HL-60 (cell line): Measurements from ENCODE around the gene RAD9B.

Experiments
- CTCF ChIP-seq: IDR thresholded peaks from one replicate; pipeline ENCODE4 v1.5.1; 2011; ENCODE audit warnings: low read length, control low read depth, inconsistent platforms; ENCODE audit not compliant: insufficient read depth
- GABPA ChIP-seq: IDR thresholded peaks from 2 replicates; pipeline ENCODE4 v1.6.1; 2012; ENCODE audit warnings: low read depth
- POLR2AphosphoS5 ChIP-seq: IDR thresholded peaks from 2 replicates; pipeline ENCODE4 v1.6.1; 2012; ENCODE audit warnings: low read depth
- REST ChIP-seq: IDR thresholded peaks from 2 replicates; pipeline ENCODE4 v1.6.1; 2012; ENCODE audit warnings: low read depth; ENCODE audit not compliant: insufficient replicate concordance
- SPI1 ChIP-seq: IDR thresholded peaks from 2 replicates; pipeline ENCODE4 v1.6.1; 2012; ENCODE audit warnings: low read depth, mild to moderate bottlenecking, borderline replicate concordance

- no peak for TF ChIP-seq CTCF
- TF ChIP-seq POLR2AphosphoS5 = no peak
- no peak for TF ChIP-seq GABPA
- no peak for TF ChIP-seq REST
- TF ChIP-seq SPI1 = no peak
Observed at GRCh38 chr12:110458756-110459155, 43.4 kb upstream of the RAD9B start.
